ENCODE results near the gene GSAP. TPM values are rescaled to one million over a fixed set of nuclear protein-coding genes. Genes with fewer than 3 reads are reported as not detected.
A peak's percentile ranks its signal among the peaks of the same experiment; 100 is the strongest.
"Not testable (repeated sequence)": the region's sequence is repeated elsewhere in the genome, so short reads cannot be mapped to it uniquely, and the experiment has no call there.

Gene GSAP
- total and polyA plus RNA-seq, 12 donors, result 1.7 to 23.7 (median 7.9) TPM

DNA sequence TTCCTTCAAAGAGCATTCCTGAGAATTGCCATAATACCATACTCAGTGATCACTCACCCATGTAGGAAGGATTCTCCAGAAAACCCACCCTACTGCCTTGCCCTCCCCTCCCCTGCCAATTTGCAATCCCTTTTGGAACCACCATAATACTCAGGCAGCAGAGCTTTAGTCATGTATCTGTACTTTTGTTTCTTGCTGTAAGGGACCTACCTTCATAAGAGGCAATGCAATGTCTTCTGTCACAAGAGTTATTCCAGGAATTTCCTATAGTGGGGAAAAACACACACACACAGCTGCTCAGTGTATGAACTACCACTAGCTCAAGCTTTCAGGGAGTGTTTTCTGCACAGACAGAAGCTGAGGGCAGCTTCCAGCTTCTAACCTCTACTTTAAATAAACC is 67.0 kb downstream of the GSAP start:
- Histone ChIP-seq H3K27me3 (no peaks in the 10 kb centered on the region), H3K4me1 (peaks cover 3 to 62% (median 49%) of the 10 kb centered on the region in 9 donors), H3K27ac (peak overlapping the region in 9 of 10 donors; percentile 45 to 88 (median 67)), H3K36me3 (peaks cover 0 to 15% (median 0%) of the 10 kb centered on the region in 9 donors), H3K9me3 (no peaks in the 10 kb centered on the region), H3K4me3 (no peak overlapping the region)
- intact Hi-C loops (cut with DNase I), result no loop called here
- no peak for DNase-seq
- TF ChIP-seq, protein P1, sequence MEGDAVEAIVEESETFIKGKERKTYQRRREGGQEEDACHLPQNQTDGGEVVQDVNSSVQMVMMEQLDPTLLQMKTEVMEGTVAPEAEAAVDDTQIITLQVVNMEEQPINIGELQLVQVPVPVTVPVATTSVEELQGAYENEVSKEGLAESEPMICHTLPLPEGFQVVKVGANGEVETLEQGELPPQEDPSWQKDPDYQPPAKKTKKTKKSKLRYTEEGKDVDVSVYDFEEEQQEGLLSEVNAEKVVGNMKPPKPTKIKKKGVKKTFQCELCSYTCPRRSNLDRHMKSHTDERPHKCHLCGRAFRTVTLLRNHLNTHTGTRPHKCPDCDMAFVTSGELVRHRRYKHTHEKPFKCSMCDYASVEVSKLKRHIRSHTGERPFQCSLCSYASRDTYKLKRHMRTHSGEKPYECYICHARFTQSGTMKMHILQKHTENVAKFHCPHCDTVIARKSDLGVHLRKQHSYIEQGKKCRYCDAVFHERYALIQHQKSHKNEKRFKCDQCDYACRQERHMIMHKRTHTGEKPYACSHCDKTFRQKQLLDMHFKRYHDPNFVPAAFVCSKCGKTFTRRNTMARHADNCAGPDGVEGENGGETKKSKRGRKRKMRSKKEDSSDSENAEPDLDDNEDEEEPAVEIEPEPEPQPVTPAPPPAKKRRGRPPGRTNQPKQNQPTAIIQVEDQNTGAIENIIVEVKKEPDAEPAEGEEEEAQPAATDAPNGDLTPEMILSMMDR (IDR thresholded peaks at IDR 0.05), result no peak
- peak in 3 of 8 donors; percentile 12 to 30 (median 22) for ATAC-seq

DNA sequence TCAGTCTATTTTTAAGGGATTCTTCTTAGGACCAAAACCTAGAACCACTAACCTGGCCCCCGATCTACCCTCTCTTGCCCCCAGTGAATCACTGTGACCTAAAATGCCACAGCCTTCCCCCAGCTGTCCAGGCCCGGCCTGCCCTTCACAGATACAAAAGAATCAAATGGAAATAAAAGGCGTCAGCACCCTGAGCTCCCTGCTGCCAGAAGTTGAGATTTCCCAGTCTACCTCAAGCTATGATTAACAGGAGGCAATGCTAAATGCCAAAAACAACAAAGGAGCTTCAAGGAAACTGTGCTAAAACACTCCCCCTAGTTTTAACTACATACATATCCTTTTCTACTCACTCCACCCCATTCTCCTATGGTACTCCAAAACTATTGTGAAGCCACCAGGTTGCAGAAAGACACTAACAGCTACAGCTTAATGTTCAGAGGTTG is 67.8 kb downstream of the GSAP start:
- Histone ChIP-seq H3K9me3 (no peaks in the 10 kb centered on the region), H3K4me3 (no peak overlapping the region), H3K27ac (peak overlapping the region in 9 of 10 donors; percentile 45 to 88 (median 67)), H3K27me3 (no peaks in the 10 kb centered on the region), H3K4me1 (peaks cover 3 to 54% (median 46%) of the 10 kb centered on the region in 9 donors), H3K36me3 (peaks cover 0 to 9% (median 0%) of the 10 kb centered on the region in 9 donors)
- intact Hi-C loops (cut with DNase I), result no loop called here
- TF ChIP-seq, protein P1 (IDR thresholded peaks at IDR 0.05), result peak in 3 of 9 donors; percentile 11 to 26 (median 22)
- WGBS, 2 donors, result 11% methylated on average over 3 of the region's 3 CpGs
- DNase-seq (peak; percentile 30 to 70), ATAC-seq (peak; percentile 79 to 94 (median 90))

DNA sequence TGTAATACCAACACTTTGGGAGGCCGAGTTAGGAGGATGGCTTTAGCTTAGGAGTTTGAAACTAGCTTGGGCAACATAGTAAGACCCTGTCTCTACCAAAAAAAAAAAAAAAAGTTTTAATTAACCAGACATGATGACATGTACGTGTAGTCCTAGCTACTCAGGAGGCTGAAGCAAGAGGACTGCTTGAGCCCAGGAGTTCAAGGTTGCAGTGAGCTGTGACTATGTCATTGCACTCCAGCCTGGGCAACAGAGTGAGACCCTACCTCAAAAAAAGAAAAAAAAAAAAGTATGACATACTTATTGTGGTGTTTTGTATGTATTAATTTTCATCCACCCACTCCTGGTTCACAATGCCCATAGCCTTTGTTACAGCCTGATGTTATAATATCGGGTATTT is 69.7 kb downstream of the GSAP start:
- Histone ChIP-seq H3K9me3 (no peaks in the 10 kb centered on the region), H3K27ac (no peak overlapping the region), H3K4me1 (peaks cover 3 to 36% (median 28%) of the 10 kb centered on the region in 9 donors), H3K27me3 (no peaks in the 10 kb centered on the region), H3K4me3 (no peak overlapping the region), H3K36me3 (peaks cover 0 to 9% (median 0%) of the 10 kb centered on the region in 9 donors)
- 95 to 96% methylated on average over 3 of the region's 3 CpGs for WGBS, 2 donors
- DNase-seq (no peak), ATAC-seq (no peak)
- TF ChIP-seq, protein P1 (IDR thresholded peaks at IDR 0.05), result no peak
- intact Hi-C loops (cut with DNase I), result no loop called here

DNA sequence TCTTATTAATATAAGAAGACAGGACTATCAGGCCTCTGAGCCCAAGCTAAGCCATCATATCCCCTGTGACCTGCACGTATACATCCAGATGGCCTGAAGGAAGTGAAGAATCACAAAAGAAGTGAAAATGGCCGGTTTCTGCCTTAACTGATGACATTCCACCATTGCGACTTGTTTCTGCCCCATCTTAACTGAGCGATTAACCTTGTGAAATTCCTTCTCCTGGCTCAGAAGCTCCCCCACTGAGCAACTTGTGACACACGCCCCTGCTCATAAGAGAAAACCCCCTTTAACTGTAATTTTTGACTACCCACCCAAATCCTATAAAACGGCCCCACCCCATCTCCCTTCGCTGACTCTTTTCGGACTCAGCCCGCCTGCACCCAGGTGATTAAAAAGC is 70.7 kb downstream of the GSAP start:
- H3K27ac ChIP-seq; H3K36me3 ChIP-seq; intact Hi-C loops (cut with DNase I); ATAC-seq; DNase-seq; H3K27me3 ChIP-seq; H3K4me3 ChIP-seq; H3K9me3 ChIP-seq: not testable (repeated sequence)
- 95% methylated on average over 9 of the region's 9 CpGs for WGBS, 2 donors
- peaks cover 3 to 27% (median 23%) of the 10 kb centered on the region in 9 donors for H3K4me1 ChIP-seq

DNA sequence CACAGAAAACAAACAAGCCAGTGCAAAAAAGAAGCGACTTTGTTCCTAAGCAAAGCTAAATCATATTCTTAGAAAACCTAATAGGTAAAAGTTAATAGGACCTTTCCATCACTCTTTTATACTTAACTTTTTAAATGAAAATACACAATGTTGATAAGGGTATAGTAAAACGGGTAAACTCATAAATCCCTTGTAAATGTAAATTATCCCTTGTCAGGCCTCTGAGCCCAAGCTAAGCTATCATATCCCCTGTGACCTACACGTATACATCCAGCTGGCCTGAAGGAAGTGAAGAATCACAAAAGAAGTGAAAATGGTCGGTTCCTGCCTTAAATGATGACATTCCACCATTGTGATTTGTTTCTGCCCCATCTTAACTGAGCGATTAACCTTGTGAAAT is 76.4 kb downstream of the GSAP start:
- Histone ChIP-seq H3K9me3 (no peaks in the 10 kb centered on the region), H3K4me3 (no peak overlapping the region), H3K27me3 (no peaks in the 10 kb centered on the region), H3K36me3 (no peaks in the 10 kb centered on the region), H3K4me1 (peaks cover 0 to 43% (median 20%) of the 10 kb centered on the region in 9 donors), H3K27ac (no peak overlapping the region)
- ATAC-seq, result no peak
- TF ChIP-seq, protein P1 (IDR thresholded peaks at IDR 0.05), result no peak
- 82 to 84% methylated on average over 5 of the region's 5 CpGs for WGBS, 2 donors
- no peak for DNase-seq
- intact Hi-C loops (cut with DNase I), result loop anchor here in 2 of 10 donors (5.0 to 10.0 kb wide), 2 partner anchors 215 to 217 kb away; partner anchors contain the start of gene CCDC146 (in 2 of the 2)
